Measurements from ENCODE around the gene C6orf136.

C6orf136 gene

GRCh38 chr6:30614044-30614842, 32.7 kb upstream of the C6orf136 start:
- no peak for DNase-seq
- peaks cover 11% of the 10 kb centered on the region for H3K27me3 Mint-ChIP-seq (ENCODE audit: low read depth, poor library complexity)
- H3K4me1 Mint-ChIP-seq, result peaks cover 84% of the 10 kb centered on the region
- H3K36me3 Mint-ChIP-seq (ENCODE audit: low read depth), result peaks cover 44% of the 10 kb centered on the region
- peak overlapping the region; percentile 100 for H3K27ac Mint-ChIP-seq
- H3K4me3 Mint-ChIP-seq, result peak overlapping the region; percentile 100
- H3K9me3 Mint-ChIP-seq, result no peaks in the 10 kb centered on the region
- TF ChIP-seq CTCF (IDR thresholded peaks at IDR 0.05), result no peak

GRCh38 chr6:30614843-30615218, 32.1 kb upstream of the C6orf136 start:
- Mint-ChIP-seq H3K9me3 (no peaks in the 10 kb centered on the region), H3K4me3 (peak overlapping the region; percentile 100), H3K27ac (peak overlapping the region; percentile 100), H3K4me1 (peaks cover 83% of the 10 kb centered on the region), H3K36me3 (ENCODE audit: low read depth) (peaks cover 44% of the 10 kb centered on the region), H3K27me3 (ENCODE audit: low read depth, poor library complexity) (peaks cover 11% of the 10 kb centered on the region)
- TF ChIP-seq CTCF (IDR thresholded peaks at IDR 0.05), result no peak
- DNase-seq, result peak; percentile 73

- Mint-ChIP-seq H3K9me3 (no peaks in the 10 kb centered on the region), H3K27me3 (ENCODE audit: low read depth, poor library complexity) (peaks cover 11% of the 10 kb centered on the region), H3K4me3 (peak overlapping the region; percentile 100), H3K4me1 (peaks cover 77% of the 10 kb centered on the region), H3K27ac (peak overlapping the region; percentile 100), H3K36me3 (ENCODE audit: low read depth) (peaks cover 41% of the 10 kb centered on the region)
- peak; percentile 39 for DNase-seq
- TF ChIP-seq CTCF (IDR thresholded peaks at IDR 0.05), result no peak
Measured at GRCh38 chr6:30615219-30615957, 31.5 kb upstream of the C6orf136 start.

GRCh38 chr6:30615958-30616810, 30.7 kb upstream of the C6orf136 start:
- DNase-seq, result no peak
- no peak for TF ChIP-seq CTCF (IDR thresholded peaks at IDR 0.05)

GRCh38 chr6:30616811-30617564, 29.9 kb upstream of the C6orf136 start, which contains the start of gene PPP1R10:
TSS of gene PPP1R10 (minus strand) at chr6:30617243. CDS start at chr6:30609944, 7,299 bp downstream.
- DNase-seq, result peak; percentile 95
- peak within 1 kb of the TSS; percentile 100 for H3K27ac Mint-ChIP-seq
- peak within 1 kb of the TSS; percentile 100 for H3K4me3 Mint-ChIP-seq
- no peaks in the 10 kb centered on the region for H3K9me3 Mint-ChIP-seq
- no peak for TF ChIP-seq CTCF (IDR thresholded peaks at IDR 0.05)
- peaks cover 41% of the 10 kb centered on the region for H3K36me3 Mint-ChIP-seq (ENCODE audit: low read depth)
- peaks cover 63% of the 10 kb centered on the region for H3K4me1 Mint-ChIP-seq
- H3K27me3 Mint-ChIP-seq (ENCODE audit: low read depth, poor library complexity), result peaks cover 11% of the 10 kb centered on the region

More at GRCh38 chr6:30615958-30616810, 30.7 kb upstream of the C6orf136 start:
- peaks cover 71% of the 10 kb centered on the region for H3K4me1 Mint-ChIP-seq
- H3K27ac Mint-ChIP-seq, result peak overlapping the region; percentile 100
- H3K4me3 Mint-ChIP-seq, result peak overlapping the region; percentile 100
- H3K9me3 Mint-ChIP-seq, result no peaks in the 10 kb centered on the region
- peaks cover 41% of the 10 kb centered on the region for H3K36me3 Mint-ChIP-seq (ENCODE audit: low read depth)
- peaks cover 11% of the 10 kb centered on the region for H3K27me3 Mint-ChIP-seq (ENCODE audit: low read depth, poor library complexity)
